Sigmoid colon (tissue), 7 donors: ENCODE measurements around the gene ZNF282. TPM values are rescaled to one million over a fixed set of nuclear protein-coding genes. Genes with fewer than 3 reads are reported as not detected.
"Not testable (repeated sequence)": the region's sequence is repeated elsewhere in the genome, so short reads cannot be mapped to it uniquely, and the experiment has no call there.

Experiments
- DNase-seq: peaks from one replicate; pipeline ENCODE4 v3.0.0-alpha.2; 2019
- H3K27ac ChIP-seq, 4 donors: fragments of 200-600 bp; sonication (generic); one replicate each; pipeline ENCODE4 v1.5.1; 2016 to 2019; ENCODE audit warnings: mild to moderate bottlenecking in 1 of 4
- H3K27me3 ChIP-seq, 3 donors: fragments of 200-600 bp; sonication (generic); one replicate each; pipeline ENCODE4 v1.5.1; 2019; ENCODE audit warnings: mild to moderate bottlenecking in 1 of 3
- H3K36me3 ChIP-seq, 4 donors: fragments of 200-600 bp; sonication (generic); one replicate each; pipeline ENCODE4 v1.5.1; 2016 to 2019
- H3K4me1 ChIP-seq, 4 donors: fragments of 200-600 bp; sonication (generic); one replicate each; pipeline ENCODE4 v1.5.1; 2017 to 2019
- H3K4me3 ChIP-seq, 4 donors: fragments of 200-600 bp; sonication (generic); one replicate each; pipeline ENCODE4 v1.5.1; 2017 to 2019; ENCODE audit warnings: mild to moderate bottlenecking in 2 of 4, moderate library complexity in 1 of 4
- H3K9me3 ChIP-seq, 4 donors: fragments of 200-600 bp in 3 of 4; sonication (generic) in 3 of 4; one replicate each; pipeline versions ENCODE4 v1.5.1 to v1.6.1; 2013 to 2019
- EP300 ChIP-seq, 4 donors: sonication (generic); formaldehyde crosslinking; IDR thresholded peaks; one replicate each; pipeline ENCODE4 v1.6.1; 2017; ENCODE audit warnings: antibody characterized with exemption in 4 of 4
- POLR2A ChIP-seq, 2 donors: fragments of 450-650 bp; IDR thresholded peaks; one replicate each; pipeline ENCODE4 v1.6.1; 2016; ENCODE audit warnings: antibody characterized with exemption in 2 of 2, mild to moderate bottlenecking in 2 of 2, moderate library complexity in 2 of 2
- POLR2AphosphoS5 ChIP-seq, 4 donors: sonication (generic); formaldehyde crosslinking; IDR thresholded peaks; one replicate each; pipeline ENCODE4 v1.6.1; 2017; ENCODE audit warnings: antibody characterized with exemption in 4 of 4
- WGBS, 2 donors: extraction: QIAGEN DNeasy Blood & Tissue Kit; methylation state at CpG; one replicate each; pipeline ENCODE4 v1.1.7; 2013; 5-methylcytosine and 5-hydroxymethylcytosine counted together
- intact Hi-C: fragments of 100-400 bp; cut with DNase I; formaldehyde crosslinking; loops from one replicate; pipeline ENCODE4 v1.15.1; 2023
- polyA plus RNA-seq, 3 donors: library from polyadenylated mRNA; stranded (reverse); fragments of 200-250 nt; gene quantifications; one replicate each; pipeline ENCODE4 v1.2.3, GENCODE V29; 2013
- total RNA-seq, 4 donors: library from RNA; depleted of rRNA; stranded (reverse); fragments of >200 nt; gene quantifications; one replicate each; pipeline ENCODE4 v1.1.0, GENCODE V29; 2016
- TF ChIP-seq, protein P1 (sequence below), 4 experiments: fragments of 450-650 bp in 3 of 4; fragments of 200-600 bp in 1 of 4; IDR thresholded peaks; one replicate each; pipeline ENCODE4 v1.5.1; 2016 to 2019; ENCODE audit warnings: antibody characterized with exemption in 4 of 4, mild to moderate bottlenecking in 3 of 4, moderate library complexity in 2 of 4
- donor health status: healthy with polysubstance abuse.
- donor health status: Bipolar disorder and iron deficiency.
- donor health status: healthy.

ZNF282 gene
- total and polyA plus RNA-seq, 7 donors: 6.9 to 24.9 (median 13.8) TPM

DNA sequence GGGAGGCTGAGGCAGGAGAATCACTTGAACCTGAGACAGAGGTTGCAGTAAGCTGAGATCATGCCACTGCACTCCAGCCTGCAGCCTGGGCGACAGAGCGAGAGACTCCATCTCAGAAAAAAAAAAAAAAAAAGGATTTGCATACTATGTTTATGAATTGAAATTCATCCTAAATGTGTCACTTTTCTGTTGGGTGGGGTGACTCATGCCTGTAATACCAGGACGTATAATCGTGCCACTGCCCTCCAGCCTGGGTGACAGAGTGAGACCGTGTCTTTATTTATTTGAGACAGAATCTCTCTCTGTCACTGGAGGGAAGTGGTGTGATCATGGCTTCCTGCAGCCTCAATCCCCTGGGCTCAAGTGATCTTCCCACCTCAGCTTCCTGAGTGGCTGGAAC is 49.9 kb downstream of the ZNF282 start:
- Histone ChIP-seq H3K9me3 (no peaks in the 10 kb centered on the region), H3K36me3 (peaks cover 0 to 3% (median 2%) of the 10 kb centered on the region in 4 donors), H3K27me3 (no peaks in the 10 kb centered on the region), H3K4me3 (no peak overlapping the region), H3K27ac (no peak overlapping the region), H3K4me1 (peaks cover 0 to 15% (median 11%) of the 10 kb centered on the region in 4 donors)
- TF ChIP-seq, protein P1, sequence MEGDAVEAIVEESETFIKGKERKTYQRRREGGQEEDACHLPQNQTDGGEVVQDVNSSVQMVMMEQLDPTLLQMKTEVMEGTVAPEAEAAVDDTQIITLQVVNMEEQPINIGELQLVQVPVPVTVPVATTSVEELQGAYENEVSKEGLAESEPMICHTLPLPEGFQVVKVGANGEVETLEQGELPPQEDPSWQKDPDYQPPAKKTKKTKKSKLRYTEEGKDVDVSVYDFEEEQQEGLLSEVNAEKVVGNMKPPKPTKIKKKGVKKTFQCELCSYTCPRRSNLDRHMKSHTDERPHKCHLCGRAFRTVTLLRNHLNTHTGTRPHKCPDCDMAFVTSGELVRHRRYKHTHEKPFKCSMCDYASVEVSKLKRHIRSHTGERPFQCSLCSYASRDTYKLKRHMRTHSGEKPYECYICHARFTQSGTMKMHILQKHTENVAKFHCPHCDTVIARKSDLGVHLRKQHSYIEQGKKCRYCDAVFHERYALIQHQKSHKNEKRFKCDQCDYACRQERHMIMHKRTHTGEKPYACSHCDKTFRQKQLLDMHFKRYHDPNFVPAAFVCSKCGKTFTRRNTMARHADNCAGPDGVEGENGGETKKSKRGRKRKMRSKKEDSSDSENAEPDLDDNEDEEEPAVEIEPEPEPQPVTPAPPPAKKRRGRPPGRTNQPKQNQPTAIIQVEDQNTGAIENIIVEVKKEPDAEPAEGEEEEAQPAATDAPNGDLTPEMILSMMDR (IDR thresholded peaks at IDR 0.05): no peak
- no peak for TF ChIP-seq EP300 (IDR thresholded peaks at IDR 0.05)
- no peak for TF ChIP-seq POLR2AphosphoS5 (IDR thresholded peaks at IDR 0.05)
- TF ChIP-seq POLR2A (IDR thresholded peaks at IDR 0.05): no peak
- no peak for DNase-seq
- intact Hi-C loops: no loop called here
- 72 to 74% methylated on average over 5 of the region's 5 CpGs for WGBS, 2 donors

DNA sequence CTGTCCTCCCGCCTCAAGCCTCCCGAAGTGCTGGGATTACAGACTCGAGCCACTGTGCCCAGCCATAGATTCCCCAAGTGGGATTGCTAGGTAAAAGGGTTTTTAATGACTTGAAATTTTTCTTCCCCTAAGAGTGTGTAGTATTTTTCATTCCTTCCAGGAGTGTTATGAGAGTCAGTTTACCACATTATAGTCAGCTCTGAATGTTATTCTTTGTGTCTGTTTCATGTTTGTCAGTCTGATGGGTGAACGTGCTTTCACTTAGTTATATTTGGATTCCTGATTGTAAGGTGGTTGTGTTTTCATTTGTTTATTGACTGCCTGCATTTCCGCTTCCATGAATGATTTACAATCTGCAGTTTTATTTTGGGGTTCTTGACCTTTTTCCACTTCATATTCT is 50.4 kb downstream of the ZNF282 start:
- WGBS, 2 donors: 82 to 88% methylated on average over 5 of the region's 5 CpGs

DNA sequence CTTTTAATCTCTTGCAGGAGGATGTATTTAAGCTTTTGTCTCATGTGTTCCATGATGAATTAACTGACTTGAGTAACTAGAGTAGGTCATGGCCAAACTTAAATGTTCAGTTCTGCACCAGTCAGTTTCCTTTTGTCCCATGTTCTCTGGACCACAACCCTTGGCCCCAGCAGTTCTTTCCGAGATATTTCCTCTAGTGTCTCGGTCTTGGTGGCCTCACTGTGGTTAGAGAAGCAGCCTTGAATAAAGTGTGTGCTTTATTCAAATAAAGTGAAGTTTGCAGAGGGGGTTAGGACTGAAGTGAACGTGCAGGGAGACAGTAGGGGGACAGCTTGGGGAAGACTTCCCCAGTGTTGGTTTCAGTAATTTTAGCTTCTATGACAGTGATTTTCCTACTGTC is 53.4 kb downstream of the ZNF282 start:
- 61 to 78% methylated on average over 3 of the region's 3 CpGs for whole genome bisulfite sequencing, 2 donors
- intact Hi-C loops: no loop called here

More for the DNA sequence above, 50.4 kb downstream of the ZNF282 start:
- peaks cover 0 to 10% (median 6%) of the 10 kb centered on the region in 4 donors for H3K4me1 ChIP-seq
- no peak overlapping the region for H3K27ac ChIP-seq
- no peaks in the 10 kb centered on the region for H3K9me3 ChIP-seq
- H3K4me3 ChIP-seq: no peak overlapping the region
- peaks cover 0 to 8% (median 7%) of the 10 kb centered on the region in 4 donors for H3K36me3 ChIP-seq
- H3K27me3 ChIP-seq: no peaks in the 10 kb centered on the region
- TF ChIP-seq POLR2AphosphoS5 (IDR thresholded peaks at IDR 0.05): no peak
- TF ChIP-seq, protein P1 (IDR thresholded peaks at IDR 0.05): no peak
- TF ChIP-seq EP300 (IDR thresholded peaks at IDR 0.05): no peak
- no peak for TF ChIP-seq POLR2A (IDR thresholded peaks at IDR 0.05)
- DNase-seq: no peak
- intact Hi-C loops: no loop called here

DNA sequence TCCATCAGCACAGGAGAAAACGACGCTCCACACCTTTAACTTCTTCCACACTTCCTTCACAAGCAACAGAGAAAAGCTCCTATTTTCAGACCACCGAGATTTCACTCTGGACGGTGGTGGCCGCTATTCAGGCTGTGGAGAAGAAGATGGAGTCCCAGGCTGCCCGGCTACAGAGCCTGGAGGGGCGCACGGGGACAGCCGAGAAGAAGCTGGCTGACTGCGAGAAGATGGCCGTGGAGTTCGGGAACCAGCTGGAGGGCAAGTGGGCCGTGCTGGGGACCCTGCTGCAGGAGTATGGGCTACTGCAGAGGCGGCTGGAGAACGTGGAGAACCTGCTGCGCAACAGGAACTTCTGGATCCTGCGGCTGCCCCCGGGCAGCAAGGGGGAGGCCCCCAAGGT is 54.8 kb downstream of the ZNF282 start:
- DNase-seq, H3K27me3 ChIP-seq, H3K4me1 ChIP-seq, intact Hi-C loops, H3K4me3 ChIP-seq, H3K9me3 ChIP-seq, H3K27ac ChIP-seq: not testable (repeated sequence)
- whole genome bisulfite sequencing, 2 donors: 94 to 96% methylated on average over 18 of the region's 18 CpGs
- H3K36me3 ChIP-seq: peaks cover 20 to 52% (median 39%) of the 10 kb centered on the region in 4 donors

More for the DNA sequence above, 53.4 kb downstream of the ZNF282 start:
- no peaks in the 10 kb centered on the region for H3K9me3 ChIP-seq
- no peak overlapping the region for H3K27ac ChIP-seq
- H3K36me3 ChIP-seq: peaks cover 11 to 38% (median 28%) of the 10 kb centered on the region in 4 donors
- no peak for DNase-seq
- no peaks in the 10 kb centered on the region for H3K27me3 ChIP-seq
- no peak overlapping the region for H3K4me3 ChIP-seq
- TF ChIP-seq POLR2A (IDR thresholded peaks at IDR 0.05) (no peak), EP300 (IDR thresholded peaks at IDR 0.05) (no peak), POLR2AphosphoS5 (IDR thresholded peaks at IDR 0.05) (no peak)
- TF ChIP-seq, protein P1 (IDR thresholded peaks at IDR 0.05): no peak
- H3K4me1 ChIP-seq: no peaks in the 10 kb centered on the region

DNA sequence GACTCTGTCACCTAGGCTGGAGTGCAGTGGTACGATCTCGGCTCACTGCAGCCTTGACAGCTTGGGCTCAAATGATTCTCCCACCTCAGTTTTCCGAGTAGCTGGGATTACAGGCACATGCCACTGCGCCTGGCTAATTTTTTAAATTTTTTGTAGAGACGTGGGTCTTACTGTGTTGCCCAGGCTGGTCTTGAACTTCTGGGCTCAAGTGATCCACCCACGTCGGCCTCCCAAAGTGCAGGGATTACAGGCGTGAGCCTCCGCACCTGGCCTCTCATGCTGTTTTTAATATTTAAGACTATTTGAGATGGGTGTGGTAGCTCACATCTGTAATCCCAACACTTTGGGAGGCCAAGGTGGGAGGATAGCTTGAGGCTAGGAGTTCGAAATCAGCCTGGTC is 56.2 kb downstream of the ZNF282 start:
- DNase-seq, H3K9me3 ChIP-seq, H3K4me3 ChIP-seq, H3K27me3 ChIP-seq, intact Hi-C loops, H3K4me1 ChIP-seq, H3K27ac ChIP-seq: not testable (repeated sequence)
- WGBS, 2 donors: 98% methylated on average over 10 of the region's 10 CpGs
- peaks cover 20 to 65% (median 40%) of the 10 kb centered on the region in 4 donors for H3K36me3 ChIP-seq

DNA sequence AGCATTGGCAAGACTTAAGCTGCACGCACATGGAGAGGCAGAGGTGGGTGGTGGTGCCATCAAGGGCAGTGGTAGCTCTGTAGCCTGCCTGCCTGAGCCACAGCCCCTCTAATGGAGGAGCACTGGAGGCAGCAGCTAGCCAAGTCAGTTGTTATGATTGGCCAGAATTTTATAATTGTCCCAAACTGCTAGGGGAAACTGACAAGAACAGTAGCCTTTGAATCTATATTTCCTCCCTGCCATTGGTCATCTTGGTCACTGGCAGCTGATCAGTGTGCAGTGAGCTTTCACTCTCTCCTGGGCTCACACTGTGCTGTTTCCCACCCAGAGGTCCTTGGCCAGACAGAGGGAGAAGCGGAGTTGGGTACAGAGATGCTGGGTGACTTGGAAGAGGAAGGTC is 57.0 kb downstream of the ZNF282 start:
- TF ChIP-seq POLR2A (IDR thresholded peaks at IDR 0.05) (no peak), POLR2AphosphoS5 (IDR thresholded peaks at IDR 0.05) (no peak), EP300 (IDR thresholded peaks at IDR 0.05) (no peak)
- TF ChIP-seq, protein P1 (IDR thresholded peaks at IDR 0.05): no peak
- peaks cover 20 to 66% (median 40%) of the 10 kb centered on the region in 4 donors for H3K36me3 ChIP-seq
- no peaks in the 10 kb centered on the region for H3K4me1 ChIP-seq

More for the DNA sequence above, 57.0 kb downstream of the ZNF282 start:
- no peak overlapping the region for H3K4me3 ChIP-seq
- H3K27me3 ChIP-seq: no peaks in the 10 kb centered on the region
- no peak for DNase-seq
- no peak overlapping the region for H3K27ac ChIP-seq
- H3K9me3 ChIP-seq: no peaks in the 10 kb centered on the region
- intact Hi-C loops: no loop called here
- 97 to 98% methylated on average over 2 of the region's 2 CpGs for WGBS, 2 donors
